ENCODE measurements around the gene EFCAB8. TPM values are rescaled to one million over a fixed set of nuclear protein-coding genes. Genes with fewer than 3 reads are reported as not detected.

EFCAB8 gene
- total RNA-seq, 1 donor = 0.73 TPM

GRCh38 chr20:33009214-33010132 lies 150.8 kb downstream of the EFCAB8 start:
- no peaks in the 10 kb centered on the region for H3K9me3 ChIP-seq (ENCODE audit: low read depth, low read length)
- no peak overlapping the region for H3K4me3 ChIP-seq (ENCODE audit: low read length)
- no peaks in the 10 kb centered on the region for H3K27me3 ChIP-seq (ENCODE audit: insufficient read depth, low read length)
- H3K4me1 ChIP-seq (ENCODE audit: insufficient read depth, low read length) = no peaks in the 10 kb centered on the region

- Histone ChIP-seq H3K4me1 (ENCODE audit: insufficient read depth, low read length) (no peaks in the 10 kb centered on the region), H3K4me3 (ENCODE audit: low read length) (no peak overlapping the region), H3K27me3 (ENCODE audit: insufficient read depth, low read length) (no peaks in the 10 kb centered on the region), H3K9me3 (ENCODE audit: low read depth, low read length) (no peaks in the 10 kb centered on the region)
Observed at GRCh38 chr20:33010133-33010504, 151.4 kb downstream of the EFCAB8 start.

GRCh38 chr20:33010674-33011449 lies 152.1 kb downstream of the EFCAB8 start:
- H3K4me1 ChIP-seq (ENCODE audit: insufficient read depth, low read length) = no peaks in the 10 kb centered on the region

More at GRCh38 chr20:33010674-33011449, 152.1 kb downstream of the EFCAB8 start:
- no peak overlapping the region for H3K4me3 ChIP-seq (ENCODE audit: low read length)
- H3K27me3 ChIP-seq (ENCODE audit: insufficient read depth, low read length) = no peaks in the 10 kb centered on the region
- no peaks in the 10 kb centered on the region for H3K9me3 ChIP-seq (ENCODE audit: low read depth, low read length)

Other genes with a start within 250 kb of the EFCAB8 start
- gene C20orf203, start 185.0 kb upstream of the EFCAB8 start, total RNA-seq = 0.10 TPM
- 37.6 TPM for gene COMMD7, start 115.5 kb upstream of the EFCAB8 start, total RNA-seq
- gene DNMT3B, start 96.5 kb upstream of the EFCAB8 start, total RNA-seq = 0.21 TPM
- 151 TPM for gene MAPRE1, start 39.0 kb upstream of the EFCAB8 start, total RNA-seq
- gene SUN5, start 145.5 kb downstream of the EFCAB8 start, total RNA-seq = not detected
- not detected for gene BPIFB2, start 148.8 kb downstream of the EFCAB8 start, total RNA-seq
- gene BPIFB6, start 172.7 kb downstream of the EFCAB8 start, total RNA-seq = not detected
- gene BPIFB3, start 195.0 kb downstream of the EFCAB8 start, total RNA-seq = not detected
- gene BPIFB4, start 220.7 kb downstream of the EFCAB8 start, total RNA-seq = not detected

Measured in mononuclear cell (primary cell).